C1 segment of cervical spinal cord (tissue), 14 donors: ENCODE measurements around the gene MRTFA.
"Not testable (repeated sequence)": the region's sequence is repeated elsewhere in the genome, so short reads cannot be mapped to it uniquely, and the experiment has no call there.

Source experiments
- DNase-seq, 14 donors: peaks; one replicate each; lab custom pipeline; 2025; lab: John Stamatoyannopoulos, UW

Gene MRTFA

DNA sequence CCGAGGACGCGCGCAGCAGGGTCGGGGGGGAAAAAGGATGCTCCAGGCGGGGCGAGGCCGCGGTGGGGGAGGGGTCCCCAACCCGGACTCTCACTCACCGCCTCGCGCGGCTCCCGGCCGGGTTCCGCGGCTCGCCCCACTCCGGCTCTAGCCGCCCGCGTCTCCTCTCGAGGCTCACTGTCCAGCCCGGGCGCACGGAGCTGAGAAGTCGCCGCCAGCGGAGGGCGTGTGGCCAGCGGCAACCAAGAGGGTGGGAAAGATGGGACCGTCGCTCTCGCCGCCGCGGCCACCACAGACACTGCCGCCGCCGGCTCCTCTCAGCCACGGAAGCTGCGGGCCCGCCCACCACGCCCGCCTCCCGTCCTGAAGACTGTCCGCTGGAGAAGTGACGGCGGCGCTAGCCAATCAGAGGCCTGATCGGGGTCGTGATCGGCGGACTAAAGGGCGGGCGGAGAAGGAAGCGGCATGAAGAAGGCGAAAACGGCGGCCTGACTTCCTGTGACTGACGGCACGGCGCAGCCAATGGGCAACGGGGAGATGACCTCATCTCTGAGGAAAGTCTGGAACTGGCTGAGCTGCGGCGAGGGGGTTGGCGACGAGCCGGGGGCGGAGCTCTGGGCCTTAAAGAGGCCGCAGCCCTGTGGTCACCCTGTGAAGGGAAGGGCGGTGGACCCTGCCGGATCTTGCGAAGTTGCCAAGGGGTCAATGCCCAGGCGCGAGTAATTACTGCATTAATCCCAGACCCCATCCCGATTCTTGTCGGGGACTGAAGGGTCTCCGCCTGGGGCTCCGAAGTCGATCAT is at the start of gene MRTFA:
MRTFA (minus strand) TSS at position 340 of the 803 bp plus-strand sequence.
- peak; percentile 89 to 100 (median 99) for DNase-seq

DNA sequence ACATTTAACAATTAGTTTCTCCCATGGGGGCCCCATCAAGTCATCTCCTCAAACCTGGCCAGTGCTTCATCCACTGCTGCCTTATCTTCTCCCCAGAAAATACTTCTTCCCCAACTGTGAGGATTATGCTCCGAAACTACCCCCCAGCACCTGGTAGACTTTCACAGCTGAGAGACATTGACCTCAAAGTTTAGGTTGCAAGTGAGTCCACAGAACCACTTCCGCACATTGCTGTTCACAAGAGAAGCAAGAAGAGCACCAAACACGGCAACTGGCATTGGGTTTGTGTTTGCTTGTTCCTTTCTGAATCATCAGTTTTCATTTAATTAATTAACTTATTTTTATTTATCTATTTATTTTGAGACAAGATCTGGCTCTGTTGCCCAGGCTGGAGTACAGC is 48.9 kb upstream of the MRTFA start:
- no peak for DNase-seq

DNA sequence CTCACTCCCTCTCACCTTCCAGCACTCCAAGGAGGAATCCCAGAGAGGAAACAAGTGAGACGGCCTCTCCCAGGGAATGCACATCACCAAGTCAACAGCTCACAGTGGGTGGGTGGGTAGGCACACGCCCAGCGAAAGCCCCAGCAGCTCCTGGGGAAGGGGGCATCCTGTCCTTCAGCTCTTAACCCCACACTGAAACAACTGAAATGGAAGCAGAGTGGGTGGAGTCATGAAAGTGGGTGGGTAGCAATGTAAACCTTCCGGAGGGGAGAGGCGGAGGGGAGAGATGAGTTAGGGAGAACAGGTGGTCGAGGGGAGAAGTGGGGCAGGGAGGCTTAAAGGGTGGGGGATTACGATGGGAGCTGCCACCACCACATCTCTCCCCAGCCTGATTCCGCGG is 48.2 kb upstream of the MRTFA start:
- DNase-seq, result no peak

DNA sequence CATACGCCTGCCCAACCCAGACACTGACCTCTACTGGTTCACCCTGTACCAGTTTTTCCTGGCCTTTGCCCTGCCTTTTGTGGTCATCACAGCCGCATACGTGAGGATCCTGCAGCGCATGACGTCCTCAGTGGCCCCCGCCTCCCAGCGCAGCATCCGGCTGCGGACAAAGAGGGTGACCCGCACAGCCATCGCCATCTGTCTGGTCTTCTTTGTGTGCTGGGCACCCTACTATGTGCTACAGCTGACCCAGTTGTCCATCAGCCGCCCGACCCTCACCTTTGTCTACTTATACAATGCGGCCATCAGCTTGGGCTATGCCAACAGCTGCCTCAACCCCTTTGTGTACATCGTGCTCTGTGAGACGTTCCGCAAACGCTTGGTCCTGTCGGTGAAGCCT is 44.9 kb upstream of the MRTFA start:
- DNase-seq, result no peak

DNA sequence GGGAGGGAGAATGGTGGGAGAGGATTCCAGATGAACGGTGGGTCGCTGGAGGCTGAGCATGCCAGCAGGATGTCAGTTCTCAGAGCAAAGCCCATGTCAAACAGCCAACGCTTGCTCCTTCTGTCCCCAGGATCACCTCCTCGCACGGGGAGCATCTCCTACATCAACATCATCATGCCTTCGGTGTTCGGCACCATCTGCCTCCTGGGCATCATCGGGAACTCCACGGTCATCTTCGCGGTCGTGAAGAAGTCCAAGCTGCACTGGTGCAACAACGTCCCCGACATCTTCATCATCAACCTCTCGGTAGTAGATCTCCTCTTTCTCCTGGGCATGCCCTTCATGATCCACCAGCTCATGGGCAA is 44.3 kb upstream of the MRTFA start:
- DNase-seq, result no peak

DNA sequence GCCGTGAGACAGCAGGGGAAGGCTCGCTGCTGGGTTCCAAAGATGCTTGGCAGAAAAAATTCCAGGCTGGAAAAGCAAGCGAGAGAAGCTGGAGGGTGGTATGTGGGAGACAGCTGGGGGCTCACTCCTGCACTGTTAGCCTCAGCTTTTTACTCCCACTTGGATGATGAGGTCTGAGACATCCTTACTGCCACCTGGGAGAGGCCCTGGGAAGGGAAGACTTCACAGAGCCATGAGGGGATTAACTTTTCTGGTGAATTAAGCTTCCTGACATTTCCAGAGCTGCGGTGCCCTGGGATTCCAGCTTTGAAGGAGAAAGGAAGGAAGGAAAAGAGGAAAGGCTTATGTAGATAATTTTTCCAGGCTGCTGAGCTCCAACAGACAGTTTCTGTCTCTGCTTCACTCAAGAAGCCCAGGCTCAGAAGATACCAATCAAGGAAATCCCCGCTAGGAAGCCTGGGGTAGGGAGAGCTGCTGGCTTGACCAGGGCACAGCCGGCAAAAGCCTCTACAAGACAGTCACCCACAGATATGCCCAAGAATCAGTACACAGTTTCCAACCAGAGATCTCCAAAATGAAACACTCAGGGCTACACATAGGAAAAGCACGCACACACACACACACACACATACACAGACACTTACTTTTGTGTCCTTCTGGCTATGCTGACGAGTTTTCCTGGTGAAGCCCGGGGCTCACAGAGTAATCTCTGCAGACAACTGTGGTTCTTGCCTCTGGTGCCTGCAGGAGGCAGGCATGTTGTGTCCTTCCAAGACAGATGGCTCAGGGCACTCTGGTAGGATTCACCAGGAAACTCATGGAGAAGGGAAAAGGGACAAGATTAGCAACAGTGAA is 43.7 kb upstream of the MRTFA start:
- DNase-seq, result peak in 1 of 14 donors; percentile 55

DNA sequence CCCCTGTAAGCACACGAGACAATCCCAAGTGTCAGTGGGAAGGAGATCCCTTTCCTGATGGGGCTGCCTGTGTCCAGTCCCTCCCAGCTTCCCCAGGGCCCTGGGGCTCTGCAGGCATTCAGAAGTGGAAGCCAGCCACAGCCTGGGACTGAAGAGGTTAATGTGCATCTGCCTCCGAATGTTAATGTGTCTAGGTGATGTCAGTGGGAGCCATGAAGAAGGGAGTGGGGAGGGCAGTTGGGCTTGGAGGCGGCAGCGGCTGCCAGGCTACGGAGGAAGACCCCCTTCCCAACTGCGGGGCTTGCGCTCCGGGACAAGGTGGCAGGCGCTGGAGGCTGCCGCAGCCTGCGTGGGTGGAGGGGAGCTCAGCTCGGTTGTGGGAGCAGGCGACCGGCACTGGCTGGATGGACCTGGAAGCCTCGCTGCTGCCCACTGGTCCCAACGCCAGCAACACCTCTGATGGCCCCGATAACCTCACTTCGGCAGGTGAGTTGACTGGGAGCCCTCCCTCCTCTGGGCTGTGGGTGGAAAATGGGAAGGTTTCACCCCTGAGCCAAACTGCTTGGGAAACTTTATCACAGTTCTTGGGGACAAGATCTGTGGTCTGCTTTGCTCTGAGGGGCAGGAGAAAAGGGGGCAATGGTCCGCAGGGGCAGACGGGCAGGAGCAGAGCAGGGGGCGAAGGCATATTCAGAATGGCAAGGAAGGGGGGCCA is 42.9 kb upstream of the MRTFA start, which contains the start of gene MCHR1:
MCHR1 (plus strand) TSS at position 236 of the 715 bp plus-strand sequence; CDS start at position 405, 169 bp downstream.
- DNase-seq, result peak in 1 of 14 donors; percentile 36

DNA sequence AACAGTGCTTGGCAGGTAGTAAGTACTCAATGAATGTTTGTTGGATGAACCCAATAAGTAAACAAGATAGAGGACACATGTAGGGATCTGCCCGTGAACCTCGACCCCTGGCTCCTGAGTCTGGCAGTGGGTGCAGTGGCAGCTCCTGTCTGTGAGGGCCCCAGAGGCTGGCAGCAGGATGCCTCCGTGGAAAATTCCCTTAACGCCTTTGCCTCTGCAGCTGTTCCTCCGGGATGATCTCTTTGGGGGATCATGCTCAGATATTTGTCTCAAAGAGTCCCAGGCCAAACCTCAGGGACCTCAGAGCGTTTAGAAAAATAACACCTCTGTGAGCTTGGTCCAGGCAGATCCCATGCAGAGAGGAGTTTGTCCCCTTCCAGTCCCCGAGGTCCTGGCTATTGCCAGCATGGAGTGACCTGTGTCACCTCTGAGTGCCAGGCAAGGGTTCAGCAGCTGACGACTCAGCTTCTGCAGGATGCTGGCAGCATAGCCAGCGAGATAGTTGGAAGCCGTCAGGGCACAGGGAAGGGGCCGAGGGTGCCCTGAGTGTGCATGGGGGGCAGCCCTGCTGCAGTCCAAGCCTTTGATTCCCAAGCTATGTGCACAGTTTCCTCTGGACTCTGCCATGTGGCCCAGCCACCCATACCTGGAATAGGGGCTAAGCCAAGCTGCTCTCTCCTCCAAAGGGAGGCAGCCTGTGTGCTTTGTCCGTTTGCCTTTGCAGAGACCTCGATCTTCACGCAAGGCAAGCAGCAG is 42.2 kb upstream of the MRTFA start:
- peak in 1 of 14 donors; percentile 25 for DNase-seq

DNA sequence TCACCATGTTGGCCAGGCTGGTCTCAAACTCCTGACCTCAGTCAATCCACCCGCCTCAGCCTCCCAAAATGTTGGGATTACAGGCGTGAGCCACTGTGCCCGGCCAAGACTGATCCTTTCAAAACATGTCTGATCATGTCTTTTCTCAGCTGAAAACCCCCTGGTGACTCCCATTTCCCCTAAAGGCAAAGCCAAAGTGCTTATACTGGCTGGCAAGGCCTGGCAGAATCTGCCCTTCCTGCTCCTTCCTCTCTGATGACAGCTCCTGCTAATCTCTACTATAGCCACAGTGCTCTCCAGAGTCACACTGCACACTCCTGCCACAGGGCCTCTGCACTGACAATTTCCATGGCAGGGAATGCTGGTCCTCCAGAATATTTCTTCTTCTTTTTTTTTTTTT is 40.1 kb upstream of the MRTFA start:
- DNase-seq, result no peak

DNA sequence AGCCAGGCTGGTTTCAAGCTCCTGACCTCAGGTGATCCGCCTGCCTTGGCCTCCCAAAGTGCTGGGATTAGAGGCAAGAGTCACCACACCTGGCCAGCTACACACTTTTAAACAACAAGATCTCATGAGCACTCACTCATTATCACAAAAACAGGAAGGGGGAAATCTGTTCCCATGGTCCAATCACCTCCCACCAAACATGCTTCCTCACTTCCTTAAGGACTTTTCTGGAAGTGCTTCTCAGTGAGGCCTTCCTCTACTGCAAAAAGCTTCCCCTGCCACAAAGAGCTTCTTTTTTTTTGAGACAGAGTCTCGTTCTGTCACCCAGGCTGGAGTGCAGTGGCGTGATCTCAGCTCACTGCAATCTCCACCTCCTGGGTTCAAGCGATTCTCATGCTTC is 39.6 kb upstream of the MRTFA start:
- not testable (repeated sequence) for DNase-seq

DNA sequence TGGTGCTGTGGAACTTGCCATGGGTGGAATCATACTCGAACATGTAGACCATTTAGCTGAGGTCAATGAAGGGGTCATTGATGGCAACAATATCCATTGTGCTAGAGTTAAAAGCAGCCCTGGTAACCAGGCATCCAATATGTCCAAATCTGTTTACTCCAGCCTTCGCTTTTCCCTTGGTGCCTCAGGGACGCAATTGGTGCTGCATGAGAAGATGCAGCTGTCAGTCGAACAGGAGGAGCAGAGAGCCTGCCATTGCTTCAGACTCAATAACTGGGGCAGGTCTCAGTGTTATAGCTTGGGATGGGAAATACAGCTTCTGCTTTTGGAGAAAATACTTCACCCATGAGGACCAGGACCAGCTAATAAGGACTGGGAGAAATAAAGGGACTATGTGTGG is 37.8 kb upstream of the MRTFA start:
- DNase-seq, result no peak

DNA sequence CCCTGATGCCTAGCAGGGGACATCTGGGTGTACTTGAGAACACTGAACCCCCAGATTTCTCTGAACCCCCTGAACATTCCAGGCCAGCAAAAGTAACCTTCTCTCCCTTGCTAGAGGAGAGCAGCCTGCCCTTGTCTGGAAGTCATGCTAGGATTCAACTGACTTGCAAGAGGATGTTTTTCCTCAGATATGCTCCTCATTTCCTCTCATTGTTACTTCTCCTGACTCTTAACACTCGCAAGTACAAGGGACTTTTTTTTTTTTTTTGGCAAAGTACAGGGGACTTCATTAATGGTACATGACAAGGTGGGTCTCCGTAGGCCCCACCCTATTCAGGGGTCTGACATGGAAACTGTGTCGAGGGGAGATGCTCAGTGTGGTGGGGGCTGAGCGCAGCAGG is 36.5 kb upstream of the MRTFA start:
- DNase-seq, result no peak

DNA sequence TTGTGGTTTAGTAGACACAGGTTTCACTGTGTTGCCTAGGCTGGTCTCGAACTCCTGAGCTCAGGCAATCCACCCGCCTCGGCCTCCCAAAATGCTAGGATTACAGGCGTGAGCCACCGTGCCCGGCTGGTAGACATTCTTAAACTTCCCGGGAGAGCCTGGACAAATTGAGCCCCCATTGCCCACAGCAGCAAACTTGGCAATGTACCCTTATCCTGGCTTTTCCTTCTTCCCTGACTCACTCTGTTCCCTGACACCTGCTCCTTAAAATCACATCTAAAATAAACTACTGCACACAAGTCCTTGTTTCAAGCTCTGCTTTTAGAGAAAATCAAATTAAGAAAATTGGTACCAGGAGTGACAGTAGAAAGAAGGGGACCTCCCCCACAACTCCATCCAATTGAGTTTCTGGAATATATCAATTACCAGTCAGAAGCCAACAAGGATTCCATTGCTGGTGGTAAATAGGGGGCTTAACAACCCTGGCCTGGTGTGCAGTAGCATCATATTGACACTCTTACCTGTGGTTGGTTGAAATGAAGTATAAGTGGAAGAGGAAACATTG is 35.4 kb upstream of the MRTFA start:
- DNase-seq, result no peak

DNA sequence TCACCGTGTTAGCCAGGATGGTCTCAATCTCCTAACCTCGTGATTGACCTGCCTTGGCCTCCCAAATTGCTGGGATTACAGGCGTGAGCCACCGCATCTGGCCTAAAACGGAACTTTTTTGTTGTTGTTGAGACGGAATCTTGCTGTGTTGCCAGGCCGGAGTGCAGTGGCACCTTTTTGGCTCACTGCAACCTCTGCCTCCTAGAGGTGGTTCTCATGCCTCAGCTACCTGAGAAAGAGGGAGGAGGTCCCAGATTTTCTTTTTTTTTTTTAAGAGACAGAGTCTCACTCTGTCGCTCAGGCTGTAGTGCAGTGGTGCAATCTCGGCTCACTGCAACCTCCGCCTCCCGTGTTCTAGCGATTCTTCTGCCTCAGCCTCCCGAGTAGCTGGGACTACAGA is 34.9 kb upstream of the MRTFA start:
- DNase-seq, result no peak

DNA sequence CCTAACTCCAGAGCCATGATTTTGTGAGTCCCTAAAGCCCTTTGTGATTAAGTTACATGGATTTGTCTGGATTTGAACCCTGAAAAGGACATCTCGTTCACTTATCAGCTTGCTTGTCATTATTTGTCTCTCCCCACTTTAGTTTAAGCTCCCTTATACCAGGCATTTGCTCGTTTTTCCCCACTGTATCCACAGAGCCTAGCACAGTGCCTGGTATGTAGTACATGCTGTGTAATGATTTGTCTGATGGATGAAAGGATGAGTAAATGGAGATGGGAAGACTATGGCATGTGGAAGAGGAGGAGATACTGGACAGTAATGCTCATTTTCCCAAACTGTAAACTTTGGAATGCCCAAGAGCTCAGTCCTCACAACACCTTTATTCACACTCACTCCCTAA is 33.5 kb upstream of the MRTFA start:
- DNase-seq, result no peak

DNA sequence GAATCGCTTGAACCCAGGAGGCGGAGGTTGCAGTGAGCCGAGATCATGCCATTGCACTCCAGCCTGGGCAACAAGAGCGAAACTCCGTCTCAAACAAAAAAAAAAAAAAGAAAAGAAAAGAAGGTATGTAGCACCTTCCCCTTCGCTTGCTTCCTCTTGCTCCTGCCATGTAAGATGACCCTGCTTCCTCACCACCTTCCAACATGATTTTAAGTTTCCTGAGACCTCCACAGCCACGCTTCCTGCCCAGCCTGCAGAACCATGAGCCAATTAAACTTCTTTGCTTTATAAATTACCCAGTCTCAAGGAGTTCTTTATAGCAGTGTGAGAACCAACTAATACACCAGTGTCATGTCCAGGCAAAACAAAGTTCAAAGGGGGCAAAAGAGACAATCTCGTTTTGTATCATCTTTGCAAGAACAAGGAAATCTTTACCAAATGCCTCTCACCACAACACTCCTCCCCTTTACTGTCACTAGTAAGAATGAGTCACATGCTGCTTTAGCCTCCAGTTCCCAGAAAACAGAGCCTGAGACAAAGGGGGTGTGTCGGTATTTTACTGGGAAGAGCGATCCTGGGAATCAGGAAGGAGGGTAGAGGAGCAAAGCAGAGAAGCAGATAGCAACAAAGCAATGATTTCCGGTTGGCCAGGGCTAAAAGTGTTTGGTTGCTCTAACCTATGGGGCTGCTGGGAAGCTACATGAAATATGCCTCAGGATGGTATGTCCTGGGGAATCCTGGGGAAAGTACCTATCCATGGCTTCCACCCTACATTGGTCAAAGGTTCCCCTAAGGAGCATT is 32.3 kb upstream of the MRTFA start:
- DNase-seq, result peak in 1 of 14 donors; percentile 7

DNA sequence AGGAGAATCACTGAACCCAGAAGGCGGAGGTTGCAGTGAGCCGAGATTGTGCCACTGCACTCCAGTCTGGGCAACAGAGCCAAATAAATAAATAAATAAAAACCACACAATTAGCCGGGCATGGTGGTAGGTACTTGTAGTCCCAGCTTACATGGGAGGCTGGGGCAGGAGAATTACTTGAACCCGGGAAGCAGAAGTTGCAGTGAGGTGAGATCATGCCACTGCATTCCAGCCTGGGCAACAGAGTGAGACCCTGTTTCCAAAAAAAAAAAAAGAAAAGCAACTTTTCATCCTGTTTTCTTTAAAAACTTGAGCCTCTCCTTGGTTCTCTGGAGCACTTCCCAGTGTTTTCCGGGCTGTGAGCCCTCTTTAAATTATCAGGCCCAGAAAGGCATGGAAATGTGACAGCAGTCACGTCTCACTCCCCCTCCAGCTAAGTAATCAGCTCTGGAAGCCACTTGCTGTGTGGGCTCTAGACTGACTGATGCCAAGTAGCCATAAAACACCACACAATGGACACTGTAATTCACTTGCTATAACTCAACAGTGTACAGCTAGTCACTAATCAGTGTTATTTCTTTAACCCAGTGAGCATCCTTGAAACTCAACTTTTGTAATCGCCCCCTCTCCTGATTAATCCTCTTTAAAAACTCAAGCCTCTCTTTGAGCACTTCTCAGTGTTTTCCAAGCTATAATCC is 29.8 kb upstream of the MRTFA start:
- peak in 2 of 14 donors; percentile 8 to 24 for DNase-seq

DNA sequence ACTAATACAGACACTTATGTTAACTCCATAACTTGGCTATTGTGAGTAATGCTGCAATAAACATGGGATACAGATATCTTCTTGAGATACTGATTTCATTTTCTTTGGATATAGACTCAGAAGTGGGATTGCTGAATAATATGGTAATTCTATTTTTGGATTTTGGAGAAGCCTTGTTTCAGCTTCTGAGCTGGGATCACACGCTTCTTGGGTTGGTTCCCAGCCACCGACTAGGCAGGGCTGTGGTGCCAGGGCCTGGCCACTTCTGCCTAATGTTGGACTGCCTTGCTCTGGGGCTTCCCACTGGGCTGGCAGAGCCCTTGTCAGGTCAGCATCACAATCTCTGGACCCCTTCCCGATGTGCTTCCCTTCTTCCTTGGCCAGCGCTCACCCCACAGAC is 28.8 kb upstream of the MRTFA start:
- DNase-seq, result peak in 8 of 14 donors; percentile 8 to 83 (median 37)

DNA sequence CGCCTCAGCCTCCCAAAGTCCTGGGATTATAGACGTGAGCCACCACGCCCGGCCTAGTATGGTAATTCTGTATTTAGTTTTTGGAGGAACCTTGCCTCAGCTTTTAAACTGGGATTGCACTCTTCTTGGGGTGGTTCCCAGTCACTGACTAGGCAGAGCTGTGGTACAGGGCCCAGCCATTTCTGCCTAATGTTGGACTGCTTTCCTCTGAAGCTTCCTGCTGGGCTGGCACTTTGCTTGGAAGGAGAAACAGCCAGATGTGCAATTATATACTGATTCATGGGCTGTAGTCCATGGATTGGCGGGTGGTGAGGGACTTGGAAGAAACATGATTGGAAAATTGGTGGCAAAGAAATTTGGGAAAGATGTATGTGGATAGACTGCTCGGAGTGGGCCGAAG is 25.2 kb upstream of the MRTFA start:
- DNase-seq, result no peak
